HCT116 (cell line): ENCODE data around the gene TAGLN3. TPM values are rescaled to one million over a fixed set of nuclear protein-coding genes. Genes with fewer than 3 reads are reported as not detected.

Experiments
- ATAC-seq: fragments of 200-7000 bp; cut with Tn5 transposase; 2 replicates; pipeline ENCODE4 v1.9.1; 2020; ENCODE audit warnings: mild to moderate bottlenecking, moderate library complexity
- BruUV-seq: library from RNA; stranded (reverse); fragments of 400-500 nt; replicated peaks from 2 replicates; lab custom pipeline; 2021; lab: Mats Ljungman, UMichigan
- CTCF ChIA-PET: fragments of 300-600 bp; sonication (Branson Sonifier 250); formaldehyde crosslinking; loops from one replicate; lab custom pipeline; 2021; ENCODE audit warnings: antibody characterized with exemption; lab: Charles Lee
- POLR2A ChIA-PET: fragments of 300-600, 350-600 bp; sonication (Branson Sonifier 250); formaldehyde crosslinking; loops from one replicate; lab custom pipeline; 2021; ENCODE audit warnings: antibody characterized with exemption; lab: Charles Lee
- RAD21 ChIA-PET, 2 experiments: fragments of 300-600 bp; sonication (Branson Sonifier 250); formaldehyde crosslinking; loops; one replicate each; lab custom pipeline; 2023; ENCODE audit warnings: low total read pairs in 2 of 2; ENCODE audit not compliant: uncharacterized antibody in 2 of 2, unreplicated experiment in 2 of 2, low non-redundant PET in 1 of 2; lab: Charles Lee
- DNase-seq: peaks from one replicate; pipeline ENCODE4 v3.0.0-alpha.2; 2010; ENCODE audit warnings: low read depth, low spot score
- H2AFZ ChIP-seq: fragments of 200-600 bp; shearing (Covaris generic), sonication (generic); 2 replicates; pipeline ENCODE4 v1.6.1; 2017; ENCODE audit warnings: low read depth, mixed run types, mixed read lengths, antibody characterized with exemption, low read length; ENCODE audit not compliant: poor library complexity, severe bottlenecking
- H3K27ac ChIP-seq: 2 replicates; pipeline ENCODE4 v1.5.1; 2012; ENCODE audit warnings: low read depth, low read length
- H3K27me3 ChIP-seq: fragments of 200-600 bp; sonication (generic); 2 replicates; pipeline ENCODE4 v1.6.1; 2016; ENCODE audit warnings: mixed run types, low read length, mixed read lengths; ENCODE audit not compliant: insufficient read depth
- H3K36me3 ChIP-seq, 2 experiments: fragments of 200-500 bp in 1 of 2; fragments of 200-600 bp in 1 of 2; sonication (Bioruptor generic) in 1 of 2; sonication (generic) in 1 of 2; 2 replicates each; pipeline versions ENCODE4 v1.5.1 to v1.6.1; 2014 to 2016; ENCODE audit warnings: low read length in 2 of 2, inconsistent platforms in 1 of 2, mixed read lengths in 1 of 2, mixed run types in 1 of 2; ENCODE audit not compliant: insufficient read depth in 2 of 2, control insufficient read depth in 1 of 2
- H3K4me1 ChIP-seq, 2 experiments: fragments of 200-600 bp in 1 of 2; sonication (generic) in 1 of 2; 2 replicates each; pipeline versions ENCODE4 v1.5.1 to v1.6.1; 2012 to 2017; ENCODE audit warnings: low read length in 2 of 2, inconsistent platforms in 1 of 2, mild to moderate bottlenecking in 1 of 2, mixed read lengths in 1 of 2, mixed run types in 1 of 2, moderate library complexity in 1 of 2; ENCODE audit not compliant: insufficient read depth in 2 of 2, control insufficient read depth in 1 of 2
- H3K4me2 ChIP-seq: fragments of 200-600 bp; sonication (generic); 2 replicates; pipeline ENCODE4 v1.6.1; 2017; ENCODE audit warnings: mixed run types, low read length, mixed read lengths
- H3K4me3 ChIP-seq, 2 experiments: fragments of 200-600 bp in 1 of 2; sonication (generic) in 1 of 2; replicated peaks in 1 of 2; 2 replicates each; pipeline ENCODE4 v1.5.1; 2011 to 2016; ENCODE audit warnings: low read length in 2 of 2, control low read depth in 1 of 2, low read depth in 1 of 2, mild to moderate bottlenecking in 1 of 2, mixed read lengths in 1 of 2, mixed run types in 1 of 2
- H3K79me2 ChIP-seq: fragments of 200-600 bp; sonication (generic); 2 replicates; pipeline ENCODE4 v1.6.1; 2017; ENCODE audit warnings: mild to moderate bottlenecking, mixed run types, low read length, moderate library complexity, mixed read lengths; ENCODE audit not compliant: insufficient read depth
- H3K9ac ChIP-seq: fragments of 200-600 bp; sonication (generic); 2 replicates; pipeline ENCODE4 v1.6.1; 2016; ENCODE audit warnings: low read length, mixed read lengths
- H3K9me2 ChIP-seq: fragments of 200-600 bp; sonication (generic), shearing (Covaris generic); 2 replicates; pipeline ENCODE4 v1.6.1; 2017; ENCODE audit warnings: mixed run types, mild to moderate bottlenecking, moderate library complexity; ENCODE audit not compliant: insufficient read depth
- H3K9me3 ChIP-seq, 2 experiments: fragments of 200-500 bp in 1 of 2; fragments of 200-600 bp in 1 of 2; sonication (Bioruptor generic) in 1 of 2; sonication (generic) in 1 of 2; 2 replicates each; pipeline ENCODE4 v1.6.1; 2014 to 2017; ENCODE audit warnings: low read length in 2 of 2, mixed read lengths in 2 of 2, inconsistent platforms in 1 of 2, low read depth in 1 of 2, mild to moderate bottlenecking in 1 of 2, mixed run types in 1 of 2, moderate library complexity in 1 of 2; ENCODE audit not compliant: control insufficient read depth in 1 of 2, insufficient read depth in 1 of 2
- H4K20me1 ChIP-seq: fragments of 200-600 bp; sonication (generic), shearing (Covaris generic); 2 replicates; pipeline ENCODE4 v1.6.1; 2017; ENCODE audit warnings: mixed run types, mild to moderate bottlenecking, moderate library complexity; ENCODE audit not compliant: insufficient read depth
- CBX3 ChIP-seq: IDR thresholded peaks from 2 replicates; pipeline ENCODE4 v1.6.1; 2012; ENCODE audit warnings: low read depth
- CEBPB ChIP-seq: IDR thresholded peaks from 2 replicates; pipeline ENCODE4 v1.6.1; 2012; ENCODE audit warnings: low read depth
- EGR1 ChIP-seq: IDR thresholded peaks from 2 replicates; pipeline ENCODE4 v1.6.1; 2012; ENCODE audit warnings: low read depth
- ELF1 ChIP-seq: IDR thresholded peaks from 2 replicates; pipeline ENCODE4 v1.6.1; 2012; ENCODE audit warnings: low read depth, borderline replicate concordance
- EZH2 ChIP-seq: fragments of 200-600 bp; sonication (generic); IDR thresholded peaks from 2 replicates; pipeline ENCODE4 v1.6.1; 2017; ENCODE audit warnings: antibody characterized with exemption, mixed run types
- EZH2phosphoT487 ChIP-seq: fragments of 200-600 bp; IDR thresholded peaks from 2 replicates; pipeline ENCODE4 v1.6.1; 2018; ENCODE audit warnings: antibody characterized with exemption, borderline replicate concordance
- JUND ChIP-seq: IDR thresholded peaks from 2 replicates; pipeline ENCODE4 v1.6.1; 2012
- POLR2A ChIP-seq: IDR thresholded peaks from 2 replicates; pipeline ENCODE4 v1.7.0; 2011; ENCODE audit warnings: borderline replicate concordance; ENCODE audit not compliant: insufficient read depth, insufficient read length; ENCODE audit errors: extremely low read depth
- POLR2AphosphoS5 ChIP-seq: IDR thresholded peaks from 2 replicates; pipeline ENCODE4 v1.6.1; 2011; ENCODE audit warnings: mild to moderate bottlenecking, low read depth, low read length, moderate library complexity
- SIN3A ChIP-seq: IDR thresholded peaks from 2 replicates; pipeline ENCODE4 v1.6.1; 2012; ENCODE audit warnings: low read depth
- SP1 ChIP-seq: IDR thresholded peaks from 2 replicates; pipeline ENCODE4 v1.6.1; 2012; ENCODE audit warnings: low read depth
- SRF ChIP-seq: IDR thresholded peaks from 2 replicates; pipeline ENCODE4 v1.6.1; 2012; ENCODE audit warnings: low read depth
- TCF7L2 ChIP-seq: IDR thresholded peaks from 2 replicates; pipeline ENCODE4 v1.7.0; 2011; ENCODE audit warnings: borderline replicate concordance, inconsistent platforms; ENCODE audit not compliant: insufficient read depth, insufficient read length; ENCODE audit errors: extremely low read depth
- YY1 ChIP-seq: IDR thresholded peaks from 2 replicates; pipeline ENCODE4 v1.6.1; 2011; ENCODE audit warnings: low read length, low read depth, moderate library complexity, mild to moderate bottlenecking; ENCODE audit not compliant: insufficient replicate concordance; ENCODE audit errors: extremely low read depth
- ZFX ChIP-seq: fragments of 450-650 bp; IDR thresholded peaks from 2 replicates; pipeline ENCODE4 v1.6.1; 2017
- ZNF274 ChIP-seq: fragments of 200-500 bp; sonication (Bioruptor generic); IDR thresholded peaks from 2 replicates; pipeline ENCODE4 v1.6.1; 2014; ENCODE audit warnings: mild to moderate bottlenecking, low read depth, low read length, inconsistent platforms
- intact Hi-C: fragments of 100-400 bp; cut with micrococcal nuclease; formaldehyde crosslinking; loops from 2 replicates; pipeline ENCODE4 v1.10.0; 2022
- total RNA-seq: library from RNA; stranded (reverse); gene quantifications from one replicate; pipeline ENCODE4 v1.2.1, GENCODE V29; 2021; ENCODE audit not compliant: unreplicated experiment
- TF ChIP-seq, protein P1 (sequence below), 3 experiments: fragments of 200-600 bp in 1 of 3; sonication (generic) in 1 of 3; IDR thresholded peaks in 2 of 3; conservative IDR thresholded peaks in 1 of 3; 2 replicates each; pipeline ENCODE4 v1.5.1; 2012 to 2017; ENCODE audit warnings: low read depth in 2 of 3, low read length in 2 of 3, antibody characterized with exemption in 1 of 3, borderline replicate concordance in 1 of 3, control low read depth in 1 of 3, mild to moderate bottlenecking in 1 of 3, mixed read lengths in 1 of 3, mixed run types in 1 of 3, moderate library complexity in 1 of 3; ENCODE audit not compliant: insufficient read depth in 1 of 3
- TF ChIP-seq, protein P2 (sequence below): IDR thresholded peaks from 2 replicates; pipeline ENCODE4 v1.6.1; 2012
- TF ChIP-seq, protein P3 (sequence below): IDR thresholded peaks from 2 replicates; pipeline ENCODE4 v1.6.1; 2011; ENCODE audit warnings: mild to moderate bottlenecking, low read length, moderate library complexity; ENCODE audit not compliant: insufficient replicate concordance; ENCODE audit errors: extremely low read depth
- TF ChIP-seq, protein P4 (sequence below): IDR thresholded peaks from 2 replicates; pipeline ENCODE4 v1.6.1; 2012; ENCODE audit warnings: low read depth

TAGLN3 gene
- total RNA-seq, 1 experiment from 2014 or later, result 0.64 TPM

DNA sequence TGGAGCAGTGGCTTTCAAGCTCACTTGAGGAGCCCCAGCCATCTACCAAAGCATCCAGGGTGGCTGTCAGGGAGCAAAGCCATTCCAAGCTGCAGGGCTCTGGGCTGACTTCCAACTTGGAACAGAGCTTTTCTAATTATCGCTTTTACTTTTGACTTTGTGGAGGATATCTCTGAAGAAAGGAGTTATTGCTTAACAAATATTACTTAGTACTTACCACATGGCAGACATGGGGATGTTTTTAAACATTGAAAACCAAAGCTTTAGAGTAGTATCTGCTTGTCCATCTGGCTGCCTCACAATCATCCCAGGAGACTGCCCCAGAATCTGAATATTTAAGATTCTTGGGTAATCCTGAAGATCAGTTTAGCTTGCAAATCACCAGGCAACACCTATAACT lies 8.9 kb downstream of the TAGLN3 start:
- H3K27me3 ChIP-seq, result no peaks in the 10 kb centered on the region

More for the DNA sequence above, 8.9 kb downstream of the TAGLN3 start:
- Histone ChIP-seq H3K9ac (no peak overlapping the region), H3K9me3 (no peaks in the 10 kb centered on the region), H4K20me1 (no peaks in the 10 kb centered on the region), H3K36me3 (no peaks in the 10 kb centered on the region), H2AFZ (no peak overlapping the region), H3K9me2 (no peaks in the 10 kb centered on the region), H3K4me3 (no peak overlapping the region), H3K79me2 (no peaks in the 10 kb centered on the region), H3K4me1 (peaks cover 0 to 32% of the 10 kb centered on the region in 2 experiments; a peak in 3 of 4 replicates), H3K27ac (no peak overlapping the region), H3K4me2 (no peak overlapping the region)
- ChIA-PET POLR2A (interaction anchor here (1.1 to 1.3 kb wide), 2 partner anchors 29 to 103 kb away, joined by 3 to 6 read pairs; partner anchors contain the start of gene ABHD10), CTCF (interaction anchor here (1.5 to 2.4 kb wide), 2 partner anchors 17 to 40 kb away, joined by 4 to 15 read pairs; no protein-coding TSS in a partner anchor), RAD21 (no interaction called here)
- DNase-seq (no peak), ATAC-seq (no peak)
- no peak for TF ChIP-seq POLR2A
- no peak for TF ChIP-seq ZFX
- TF ChIP-seq ZNF274, result no peak
- TF ChIP-seq CBX3, result no peak
- TF ChIP-seq EZH2phosphoT487, result no peak
- no peak for TF ChIP-seq EZH2
- TF ChIP-seq, protein P1, sequence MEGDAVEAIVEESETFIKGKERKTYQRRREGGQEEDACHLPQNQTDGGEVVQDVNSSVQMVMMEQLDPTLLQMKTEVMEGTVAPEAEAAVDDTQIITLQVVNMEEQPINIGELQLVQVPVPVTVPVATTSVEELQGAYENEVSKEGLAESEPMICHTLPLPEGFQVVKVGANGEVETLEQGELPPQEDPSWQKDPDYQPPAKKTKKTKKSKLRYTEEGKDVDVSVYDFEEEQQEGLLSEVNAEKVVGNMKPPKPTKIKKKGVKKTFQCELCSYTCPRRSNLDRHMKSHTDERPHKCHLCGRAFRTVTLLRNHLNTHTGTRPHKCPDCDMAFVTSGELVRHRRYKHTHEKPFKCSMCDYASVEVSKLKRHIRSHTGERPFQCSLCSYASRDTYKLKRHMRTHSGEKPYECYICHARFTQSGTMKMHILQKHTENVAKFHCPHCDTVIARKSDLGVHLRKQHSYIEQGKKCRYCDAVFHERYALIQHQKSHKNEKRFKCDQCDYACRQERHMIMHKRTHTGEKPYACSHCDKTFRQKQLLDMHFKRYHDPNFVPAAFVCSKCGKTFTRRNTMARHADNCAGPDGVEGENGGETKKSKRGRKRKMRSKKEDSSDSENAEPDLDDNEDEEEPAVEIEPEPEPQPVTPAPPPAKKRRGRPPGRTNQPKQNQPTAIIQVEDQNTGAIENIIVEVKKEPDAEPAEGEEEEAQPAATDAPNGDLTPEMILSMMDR (IDR thresholded peaks at IDR 0.05 in 2 of 3, conservative IDR thresholded peaks at IDR 0.05 in 1 of 3; ENCODE audit: borderline replicate concordance in 1 of 3, insufficient read depth in 1 of 3, low read depth in 2 of 3, low read length in 2 of 3), result no peak
- TF ChIP-seq, protein P2, sequence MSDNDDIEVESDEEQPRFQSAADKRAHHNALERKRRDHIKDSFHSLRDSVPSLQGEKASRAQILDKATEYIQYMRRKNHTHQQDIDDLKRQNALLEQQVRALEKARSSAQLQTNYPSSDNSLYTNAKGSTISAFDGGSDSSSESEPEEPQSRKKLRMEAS, result no peak
- TF ChIP-seq JUND, result no peak
- no peak for TF ChIP-seq SRF
- TF ChIP-seq, protein P3, sequence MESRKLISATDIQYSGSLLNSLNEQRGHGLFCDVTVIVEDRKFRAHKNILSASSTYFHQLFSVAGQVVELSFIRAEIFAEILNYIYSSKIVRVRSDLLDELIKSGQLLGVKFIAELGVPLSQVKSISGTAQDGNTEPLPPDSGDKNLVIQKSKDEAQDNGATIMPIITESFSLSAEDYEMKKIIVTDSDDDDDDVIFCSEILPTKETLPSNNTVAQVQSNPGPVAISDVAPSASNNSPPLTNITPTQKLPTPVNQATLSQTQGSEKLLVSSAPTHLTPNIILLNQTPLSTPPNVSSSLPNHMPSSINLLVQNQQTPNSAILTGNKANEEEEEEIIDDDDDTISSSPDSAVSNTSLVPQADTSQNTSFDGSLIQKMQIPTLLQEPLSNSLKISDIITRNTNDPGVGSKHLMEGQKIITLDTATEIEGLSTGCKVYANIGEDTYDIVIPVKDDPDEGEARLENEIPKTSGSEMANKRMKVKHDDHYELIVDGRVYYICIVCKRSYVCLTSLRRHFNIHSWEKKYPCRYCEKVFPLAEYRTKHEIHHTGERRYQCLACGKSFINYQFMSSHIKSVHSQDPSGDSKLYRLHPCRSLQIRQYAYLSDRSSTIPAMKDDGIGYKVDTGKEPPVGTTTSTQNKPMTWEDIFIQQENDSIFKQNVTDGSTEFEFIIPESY, result no peak
- no peak for TF ChIP-seq CEBPB
- TF ChIP-seq EGR1, result no peak
- no peak for TF ChIP-seq SIN3A
- TF ChIP-seq YY1, result no peak
- TF ChIP-seq POLR2AphosphoS5, result no peak
- no peak for TF ChIP-seq ELF1
- no peak for TF ChIP-seq SP1
- TF ChIP-seq TCF7L2, result no peak
- TF ChIP-seq, protein P4, sequence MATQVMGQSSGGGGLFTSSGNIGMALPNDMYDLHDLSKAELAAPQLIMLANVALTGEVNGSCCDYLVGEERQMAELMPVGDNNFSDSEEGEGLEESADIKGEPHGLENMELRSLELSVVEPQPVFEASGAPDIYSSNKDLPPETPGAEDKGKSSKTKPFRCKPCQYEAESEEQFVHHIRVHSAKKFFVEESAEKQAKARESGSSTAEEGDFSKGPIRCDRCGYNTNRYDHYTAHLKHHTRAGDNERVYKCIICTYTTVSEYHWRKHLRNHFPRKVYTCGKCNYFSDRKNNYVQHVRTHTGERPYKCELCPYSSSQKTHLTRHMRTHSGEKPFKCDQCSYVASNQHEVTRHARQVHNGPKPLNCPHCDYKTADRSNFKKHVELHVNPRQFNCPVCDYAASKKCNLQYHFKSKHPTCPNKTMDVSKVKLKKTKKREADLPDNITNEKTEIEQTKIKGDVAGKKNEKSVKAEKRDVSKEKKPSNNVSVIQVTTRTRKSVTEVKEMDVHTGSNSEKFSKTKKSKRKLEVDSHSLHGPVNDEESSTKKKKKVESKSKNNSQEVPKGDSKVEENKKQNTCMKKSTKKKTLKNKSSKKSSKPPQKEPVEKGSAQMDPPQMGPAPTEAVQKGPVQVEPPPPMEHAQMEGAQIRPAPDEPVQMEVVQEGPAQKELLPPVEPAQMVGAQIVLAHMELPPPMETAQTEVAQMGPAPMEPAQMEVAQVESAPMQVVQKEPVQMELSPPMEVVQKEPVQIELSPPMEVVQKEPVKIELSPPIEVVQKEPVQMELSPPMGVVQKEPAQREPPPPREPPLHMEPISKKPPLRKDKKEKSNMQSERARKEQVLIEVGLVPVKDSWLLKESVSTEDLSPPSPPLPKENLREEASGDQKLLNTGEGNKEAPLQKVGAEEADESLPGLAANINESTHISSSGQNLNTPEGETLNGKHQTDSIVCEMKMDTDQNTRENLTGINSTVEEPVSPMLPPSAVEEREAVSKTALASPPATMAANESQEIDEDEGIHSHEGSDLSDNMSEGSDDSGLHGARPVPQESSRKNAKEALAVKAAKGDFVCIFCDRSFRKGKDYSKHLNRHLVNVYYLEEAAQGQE, result no peak
- BruUV-seq, result no TSS peak
- intact Hi-C loops, result no loop called here
